Activated effector memory CD4-positive, alpha-beta T cell treated with anti-CD3 and anti-CD28 coated beads, Interleukin-2, amount 50 U/mL, for 16 hours (primary cell): Measurements from ENCODE around the gene EEA1.

Experiments used
- DNase-seq: peaks from one replicate; pipeline ENCODE4 v3.0.0-alpha.2; 2020

Gene EEA1

DNA sequence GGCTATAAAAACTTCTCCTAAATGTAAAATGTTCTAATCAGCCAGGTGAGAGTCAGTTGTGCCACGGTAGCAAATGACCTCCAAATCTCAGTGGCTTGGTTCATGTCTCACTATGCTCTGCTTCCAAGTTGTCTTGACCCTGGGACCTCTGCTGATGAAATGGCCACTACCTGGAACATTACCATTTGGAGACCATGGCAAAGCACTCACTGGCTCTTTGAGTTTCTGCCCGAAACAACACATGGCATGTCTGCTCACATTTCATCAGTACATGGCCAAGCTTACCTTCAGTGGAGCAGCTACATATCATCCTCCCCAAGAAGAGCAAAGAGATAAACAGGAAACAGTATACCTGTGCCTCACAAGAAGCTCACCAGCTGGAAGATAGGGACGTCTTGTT, 186.1 kb downstream of the EEA1 start:
- no peak for DNase-seq

DNA sequence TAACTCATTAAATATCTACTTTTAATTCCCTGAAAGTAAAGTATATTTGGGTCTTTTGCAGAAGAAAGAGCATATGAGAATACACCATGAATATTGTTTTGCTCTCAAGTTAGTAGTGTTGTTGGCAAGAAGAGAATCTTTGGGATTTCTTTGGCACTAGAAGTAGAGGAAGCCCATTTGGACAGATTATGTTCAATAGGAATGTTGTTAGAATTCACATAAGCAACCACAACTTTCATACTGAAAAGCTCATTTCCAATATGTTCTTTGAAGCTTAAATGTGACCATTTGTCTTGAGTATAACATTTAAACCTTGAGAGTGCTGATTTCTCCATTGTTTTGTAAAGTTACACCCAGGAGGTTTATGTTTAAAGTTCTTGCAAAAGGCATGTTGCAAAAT, 188.7 kb downstream of the EEA1 start:
- no peak for DNase-seq

DNA sequence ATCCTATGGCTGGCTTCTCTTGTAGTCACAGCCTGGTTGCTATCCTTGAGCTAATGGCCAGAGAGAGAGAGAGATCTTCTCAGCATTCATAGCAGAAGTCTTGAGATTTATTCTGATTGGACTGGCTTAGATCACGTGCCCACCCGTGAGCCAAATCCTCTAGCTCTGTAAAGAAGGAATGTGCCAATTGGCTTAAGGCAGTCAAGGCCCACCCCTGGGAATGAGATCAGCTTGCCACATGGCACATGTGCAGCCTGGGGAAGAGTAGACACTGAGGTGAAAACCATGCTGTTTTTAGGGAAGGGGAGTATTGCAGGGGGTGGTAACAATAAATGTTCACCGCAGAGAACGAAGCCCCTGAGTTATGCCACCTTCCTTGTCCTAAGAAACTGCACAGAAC, 190.0 kb downstream of the EEA1 start:
- DNase-seq, result no peak

DNA sequence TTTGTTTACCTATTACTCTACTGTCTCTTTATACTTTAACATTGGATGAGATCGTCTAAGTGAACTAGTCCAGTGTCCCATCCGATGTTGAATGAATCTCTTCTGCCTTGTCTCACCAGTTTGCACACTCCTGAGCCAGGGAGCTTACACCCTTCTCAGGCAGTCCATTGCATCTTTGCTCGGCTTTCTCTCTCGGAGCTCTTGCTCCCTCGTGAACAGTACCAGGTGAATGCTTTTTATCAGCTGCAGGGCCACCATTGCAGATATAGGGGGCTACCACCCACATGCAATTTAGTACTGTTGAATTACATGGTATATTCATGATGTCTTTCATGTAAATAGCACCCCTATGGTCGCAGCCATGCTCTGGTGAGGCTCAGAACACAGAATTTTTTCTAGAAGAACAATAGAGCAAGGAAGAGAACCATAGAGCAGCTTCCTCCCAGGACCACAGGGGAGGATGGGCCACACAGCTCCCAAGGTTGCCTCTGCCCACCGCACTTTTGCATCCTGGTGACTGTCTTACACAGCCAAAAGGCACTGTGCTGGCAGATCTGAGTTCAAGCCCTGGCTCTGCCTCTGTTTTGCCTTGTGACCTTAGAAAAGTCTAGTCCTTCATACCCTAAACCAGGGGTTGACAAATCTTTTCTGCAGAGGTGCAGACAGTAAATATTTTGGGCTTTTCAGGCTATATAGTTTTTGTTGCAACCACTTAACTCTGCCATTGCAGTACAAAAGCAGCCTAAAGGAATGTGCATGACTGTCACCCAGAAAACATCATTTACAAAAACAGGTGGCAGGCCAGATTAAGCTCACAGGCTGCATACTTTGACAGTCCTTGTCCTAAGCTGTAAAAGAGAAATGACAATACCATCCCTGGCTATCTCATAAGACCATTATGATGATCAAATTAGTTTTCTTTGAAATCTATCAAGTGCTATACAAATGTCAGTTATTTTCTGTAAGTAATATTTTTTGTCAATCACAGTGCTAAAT, 190.9 kb downstream of the EEA1 start:
- no peak for DNase-seq

DNA sequence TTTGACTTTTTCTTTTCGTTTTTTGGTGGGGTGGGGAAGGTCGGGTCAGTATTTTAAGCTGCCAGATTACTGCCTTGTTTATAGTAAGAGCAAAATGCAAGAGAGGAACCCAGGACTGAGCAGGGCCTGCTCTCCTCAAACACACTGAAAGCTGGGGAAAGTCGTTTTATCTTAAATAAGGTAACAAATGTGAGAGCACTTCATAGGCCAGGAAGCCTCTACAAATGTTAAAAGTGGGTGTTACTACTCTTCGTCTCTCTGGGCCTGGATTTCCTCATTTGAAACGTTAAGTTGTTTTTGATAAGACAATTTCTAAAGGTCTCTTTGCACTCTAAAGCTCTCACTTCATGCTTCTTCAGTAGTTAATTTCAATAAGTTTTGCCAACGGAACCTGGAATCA, 192.5 kb downstream of the EEA1 start:
- DNase-seq, result no peak

DNA sequence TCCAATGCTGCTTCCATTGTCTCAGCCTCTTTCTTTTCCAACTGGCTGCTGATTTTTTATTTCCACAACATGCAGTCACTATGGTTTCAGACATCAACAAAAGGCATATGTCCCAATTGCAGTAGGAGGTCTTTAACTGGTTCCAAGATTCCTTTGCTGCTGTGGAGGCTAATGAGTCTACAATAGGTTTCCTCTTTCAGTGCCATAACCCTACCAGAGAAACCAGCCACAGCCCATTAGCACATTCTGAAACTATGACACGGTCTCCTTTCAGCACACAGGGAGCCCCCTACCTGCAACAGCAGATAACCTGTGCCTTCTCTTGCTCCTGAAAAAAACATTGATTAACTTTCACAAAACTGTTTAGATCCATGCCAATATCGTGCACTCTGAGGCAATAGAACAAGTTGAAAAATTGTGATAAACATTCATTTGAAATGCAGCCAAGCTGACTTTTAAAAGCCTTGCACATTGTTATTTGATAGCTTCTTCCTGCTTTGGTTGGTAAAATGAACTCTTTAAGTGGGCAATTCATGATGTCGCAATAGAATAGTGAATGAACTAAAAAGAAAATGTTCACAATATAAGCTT, 193.9 kb downstream of the EEA1 start:
- DNase-seq, result no peak

DNA sequence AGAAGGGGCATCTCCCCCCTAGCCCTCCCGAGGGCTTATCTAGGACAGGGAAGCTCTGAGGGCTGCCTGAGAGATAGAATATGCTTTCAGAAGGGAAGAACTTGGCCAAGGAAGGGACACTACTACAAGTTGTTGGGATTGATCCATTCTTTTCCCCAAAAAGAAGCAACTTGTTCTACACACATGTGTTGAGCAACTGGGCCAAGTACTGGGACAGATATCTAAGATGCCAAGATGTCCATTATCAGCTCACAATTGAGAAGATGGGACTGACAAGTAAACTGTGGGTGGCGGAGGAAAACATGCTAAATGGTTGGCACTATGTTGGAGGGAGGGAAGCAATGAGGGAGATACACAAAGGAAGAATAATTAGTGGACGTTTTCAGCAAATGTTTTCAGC, 195.4 kb downstream of the EEA1 start:
- no peak for DNase-seq

DNA sequence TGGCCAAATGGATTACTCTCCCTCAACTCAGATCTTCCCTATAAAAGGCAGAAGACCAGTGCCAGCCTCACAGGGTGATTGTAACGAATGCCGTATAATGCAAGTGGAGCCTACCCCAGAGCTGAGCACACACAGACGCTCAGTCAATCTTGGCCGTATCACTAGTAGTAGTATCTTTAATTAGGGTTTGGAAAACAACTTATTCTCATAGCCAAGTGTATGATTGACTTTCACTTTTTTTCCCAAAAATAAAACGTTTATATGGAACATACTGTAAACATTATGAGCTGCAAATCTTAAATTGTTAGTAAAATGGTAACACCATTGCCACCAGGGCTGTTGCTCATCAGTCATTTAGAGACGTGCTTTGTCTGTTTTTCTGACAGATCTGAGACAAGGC, 195.9 kb downstream of the EEA1 start:
- no peak for DNase-seq

DNA sequence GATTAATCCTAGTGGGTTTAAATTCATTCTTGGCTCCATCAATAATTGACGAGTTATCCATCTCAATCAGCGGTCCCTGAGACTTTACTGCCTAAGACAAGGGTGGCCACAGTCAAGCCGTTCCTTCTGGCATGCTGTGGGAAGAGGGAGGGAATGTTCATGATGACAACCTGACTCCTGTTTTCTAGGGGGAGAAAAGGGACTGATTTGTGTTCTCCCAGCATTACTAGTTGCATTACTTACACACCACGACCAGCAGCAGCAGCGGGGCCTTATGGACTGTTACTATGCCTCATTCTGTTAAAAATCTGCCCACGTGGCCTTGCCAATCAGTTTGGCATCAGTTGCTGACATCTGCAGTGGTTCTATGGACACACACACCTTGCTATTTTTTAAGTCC, 196.4 kb downstream of the EEA1 start:
- no peak for DNase-seq

DNA sequence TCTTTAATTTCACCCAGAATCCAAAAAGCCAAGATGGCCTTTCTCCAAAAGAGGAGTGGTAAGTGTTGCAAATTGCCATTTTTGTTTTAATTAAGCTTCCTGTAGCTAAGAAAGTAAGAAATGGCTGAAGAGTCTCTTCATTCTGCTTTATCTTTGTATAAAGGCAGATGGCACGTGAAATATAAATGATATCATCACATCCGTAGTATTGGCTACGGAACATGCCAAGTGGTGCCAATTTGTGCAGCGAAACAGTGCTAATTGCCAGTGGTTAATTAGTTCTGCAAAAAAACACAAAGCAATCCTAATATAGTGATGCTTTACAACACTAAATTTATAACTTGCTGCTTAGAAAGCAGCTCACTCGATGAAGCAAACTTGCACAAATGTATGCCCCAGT, 196.9 kb downstream of the EEA1 start:
- no peak for DNase-seq

DNA sequence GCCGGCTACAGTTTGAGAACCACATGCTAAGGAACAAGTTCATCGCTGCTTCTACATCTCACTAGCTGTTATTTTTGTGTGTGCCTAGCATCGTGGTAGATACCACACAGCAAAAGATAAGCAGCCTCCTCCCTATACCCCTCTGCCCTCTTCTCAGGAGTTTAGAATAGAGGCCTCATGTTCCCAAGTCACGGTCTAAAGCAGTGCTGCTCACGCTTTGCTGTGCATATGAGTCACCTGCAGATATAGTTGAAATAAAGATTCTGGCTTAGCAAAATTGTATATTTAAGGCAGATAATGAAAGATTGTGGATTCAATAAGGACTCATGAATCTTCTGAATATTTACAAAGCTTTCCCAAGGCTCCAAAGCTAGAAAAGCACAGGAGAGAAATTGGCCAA, 198.3 kb downstream of the EEA1 start:
- no peak for DNase-seq

DNA sequence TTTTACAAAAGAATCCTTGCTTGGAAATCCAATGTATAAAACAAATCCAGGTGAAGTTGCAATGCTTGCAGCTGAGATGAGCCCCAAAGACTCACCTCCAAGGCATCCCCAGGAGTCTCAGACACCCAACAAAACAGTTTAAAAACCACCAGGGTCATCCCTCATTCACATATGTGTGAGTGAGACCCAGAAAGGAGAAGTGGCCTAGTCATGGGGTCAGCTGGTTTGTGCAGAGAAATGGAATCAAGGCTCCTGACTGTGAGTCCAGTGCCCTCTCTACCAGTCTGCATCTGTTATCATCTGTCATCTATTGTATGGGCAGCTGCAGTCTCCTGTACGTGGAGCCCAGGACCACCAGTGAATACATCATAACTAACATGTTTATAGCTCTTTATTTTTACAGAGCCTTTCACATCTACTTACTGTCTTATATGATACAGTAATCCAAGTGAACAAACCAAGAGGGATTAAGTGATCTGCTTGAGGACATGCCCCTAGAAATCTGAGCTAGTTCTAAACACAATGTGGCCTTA, 199.3 kb downstream of the EEA1 start:
- no peak for DNase-seq

DNA sequence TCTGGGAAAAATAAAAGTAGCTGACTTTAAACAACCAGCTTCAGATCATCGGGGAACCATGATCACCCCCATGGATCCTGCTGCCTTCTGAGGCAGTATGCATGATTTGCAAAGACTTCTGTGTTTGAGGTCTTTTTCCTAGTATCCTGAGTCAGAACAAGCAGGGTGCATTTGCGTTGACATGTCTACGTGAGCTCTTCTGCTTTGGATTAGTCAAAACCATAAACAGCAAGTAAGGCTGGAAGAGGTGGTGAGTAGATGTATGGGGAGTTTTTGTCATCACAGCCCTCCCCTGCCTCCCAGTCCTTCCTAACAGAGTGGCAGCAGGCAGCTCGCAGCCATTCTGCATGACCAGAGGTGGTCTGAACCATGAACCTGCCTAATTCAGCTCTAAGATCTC, 202.2 kb downstream of the EEA1 start:
- DNase-seq, result no peak

DNA sequence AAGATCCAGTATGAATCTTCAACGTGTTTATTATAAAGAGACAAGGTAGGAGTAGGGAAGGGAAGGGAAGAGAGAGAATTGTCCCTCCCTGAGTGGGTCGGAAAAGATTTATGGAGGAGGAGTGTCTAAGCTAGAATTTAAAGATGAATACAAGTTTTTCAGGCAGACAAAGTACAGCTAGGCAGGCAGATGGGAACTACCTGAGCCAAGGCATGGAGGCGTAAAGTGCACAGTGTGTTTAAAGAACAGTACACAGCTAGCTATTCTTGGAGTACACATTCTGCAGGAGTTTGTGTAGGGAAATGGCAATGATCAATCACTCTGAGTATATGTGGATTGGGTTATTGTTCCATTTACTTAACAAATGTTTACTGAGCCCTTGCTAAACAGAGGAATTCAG, 206.2 kb downstream of the EEA1 start:
- DNase-seq, result no peak

DNA sequence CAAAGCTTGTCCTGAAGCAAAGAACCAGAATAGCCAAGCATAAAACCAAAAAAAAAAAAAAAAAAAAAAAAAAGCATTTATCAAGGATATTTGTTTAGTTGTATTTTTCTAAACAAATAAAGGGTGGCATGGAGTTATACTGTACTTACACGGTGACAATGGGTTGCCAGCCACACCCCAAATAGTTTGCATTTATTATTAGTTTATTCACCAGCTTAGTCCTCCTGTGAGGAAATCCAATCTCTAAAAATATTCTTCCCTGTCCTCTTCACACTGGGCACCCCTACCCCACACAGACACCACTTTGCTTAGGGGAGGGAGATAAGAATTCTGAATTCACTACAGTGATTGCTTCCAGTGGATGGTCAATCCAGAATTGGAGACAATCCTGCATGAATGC, 207.4 kb downstream of the EEA1 start:
- no peak for DNase-seq

DNA sequence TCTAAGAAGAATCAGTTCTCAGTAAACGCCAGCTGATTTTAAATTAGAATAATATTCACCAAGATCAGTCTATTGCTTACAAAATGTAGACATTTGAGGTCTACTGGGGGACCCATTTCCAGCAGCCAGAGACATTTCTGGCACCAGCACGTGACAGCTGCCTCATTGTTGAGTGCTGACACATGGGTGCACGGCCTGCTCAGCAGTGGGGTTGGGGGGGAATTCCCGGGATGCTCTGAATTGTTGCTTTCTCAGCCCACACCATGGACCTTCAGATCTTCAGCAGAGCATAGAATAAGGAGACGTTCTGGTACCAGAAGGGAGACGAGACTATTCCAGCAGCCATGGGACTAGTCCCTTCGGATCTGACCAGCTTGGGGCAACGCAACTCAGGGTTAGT, 208.0 kb downstream of the EEA1 start:
- no peak for DNase-seq
